HCT116 (cell line): ENCODE results near the gene SCAI. TPM values are rescaled to one million over a fixed set of nuclear protein-coding genes. Genes with fewer than 3 reads are reported as not detected.
"Not testable (repeated sequence)": the region's sequence is repeated elsewhere in the genome, so short reads cannot be mapped to it uniquely, and the experiment has no call there.

Experiments
- ATAC-seq: fragments of 200-7000 bp; cut with Tn5 transposase; 2 replicates; pipeline ENCODE4 v1.9.1; 2020; ENCODE audit warnings: mild to moderate bottlenecking, moderate library complexity
- BruUV-seq: library from RNA; stranded (reverse); fragments of 400-500 nt; replicated peaks from 2 replicates; lab custom pipeline; 2021; lab: Mats Ljungman, UMichigan
- CTCF ChIA-PET: fragments of 300-600 bp; sonication (Branson Sonifier 250); formaldehyde crosslinking; loops from one replicate; lab custom pipeline; 2021; ENCODE audit warnings: antibody characterized with exemption; lab: Charles Lee
- POLR2A ChIA-PET: fragments of 300-600, 350-600 bp; sonication (Branson Sonifier 250); formaldehyde crosslinking; loops from one replicate; lab custom pipeline; 2021; ENCODE audit warnings: antibody characterized with exemption; lab: Charles Lee
- RAD21 ChIA-PET, 2 experiments: fragments of 300-600 bp; sonication (Branson Sonifier 250); formaldehyde crosslinking; loops; one replicate each; lab custom pipeline; 2023; ENCODE audit warnings: low total read pairs in 2 of 2; ENCODE audit not compliant: uncharacterized antibody in 2 of 2, unreplicated experiment in 2 of 2, low non-redundant PET in 1 of 2; lab: Charles Lee
- DNase-seq: peaks from one replicate; pipeline ENCODE4 v3.0.0-alpha.2; 2010; ENCODE audit warnings: low read depth, low spot score
- H2AFZ ChIP-seq: fragments of 200-600 bp; shearing (Covaris generic), sonication (generic); 2 replicates; pipeline ENCODE4 v1.6.1; 2017; ENCODE audit warnings: low read depth, mixed run types, mixed read lengths, antibody characterized with exemption, low read length; ENCODE audit not compliant: poor library complexity, severe bottlenecking
- H3K27ac ChIP-seq: 2 replicates; pipeline ENCODE4 v1.5.1; 2012; ENCODE audit warnings: low read depth, low read length
- H3K27me3 ChIP-seq: fragments of 200-600 bp; sonication (generic); 2 replicates; pipeline ENCODE4 v1.6.1; 2016; ENCODE audit warnings: mixed run types, low read length, mixed read lengths; ENCODE audit not compliant: insufficient read depth
- H3K36me3 ChIP-seq, 2 experiments: fragments of 200-500 bp in 1 of 2; fragments of 200-600 bp in 1 of 2; sonication (Bioruptor generic) in 1 of 2; sonication (generic) in 1 of 2; 2 replicates each; pipeline versions ENCODE4 v1.5.1 to v1.6.1; 2014 to 2016; ENCODE audit warnings: low read length in 2 of 2, inconsistent platforms in 1 of 2, mixed read lengths in 1 of 2, mixed run types in 1 of 2; ENCODE audit not compliant: insufficient read depth in 2 of 2, control insufficient read depth in 1 of 2
- H3K4me1 ChIP-seq, 2 experiments: fragments of 200-600 bp in 1 of 2; sonication (generic) in 1 of 2; 2 replicates each; pipeline versions ENCODE4 v1.5.1 to v1.6.1; 2012 to 2017; ENCODE audit warnings: low read length in 2 of 2, inconsistent platforms in 1 of 2, mild to moderate bottlenecking in 1 of 2, mixed read lengths in 1 of 2, mixed run types in 1 of 2, moderate library complexity in 1 of 2; ENCODE audit not compliant: insufficient read depth in 2 of 2, control insufficient read depth in 1 of 2
- H3K4me2 ChIP-seq: fragments of 200-600 bp; sonication (generic); 2 replicates; pipeline ENCODE4 v1.6.1; 2017; ENCODE audit warnings: mixed run types, low read length, mixed read lengths
- H3K4me3 ChIP-seq, 2 experiments: fragments of 200-600 bp in 1 of 2; sonication (generic) in 1 of 2; replicated peaks in 1 of 2; 2 replicates each; pipeline ENCODE4 v1.5.1; 2011 to 2016; ENCODE audit warnings: low read length in 2 of 2, control low read depth in 1 of 2, low read depth in 1 of 2, mild to moderate bottlenecking in 1 of 2, mixed read lengths in 1 of 2, mixed run types in 1 of 2
- H3K79me2 ChIP-seq: fragments of 200-600 bp; sonication (generic); 2 replicates; pipeline ENCODE4 v1.6.1; 2017; ENCODE audit warnings: mild to moderate bottlenecking, mixed run types, low read length, moderate library complexity, mixed read lengths; ENCODE audit not compliant: insufficient read depth
- H3K9ac ChIP-seq: fragments of 200-600 bp; sonication (generic); 2 replicates; pipeline ENCODE4 v1.6.1; 2016; ENCODE audit warnings: low read length, mixed read lengths
- H3K9me2 ChIP-seq: fragments of 200-600 bp; sonication (generic), shearing (Covaris generic); 2 replicates; pipeline ENCODE4 v1.6.1; 2017; ENCODE audit warnings: mixed run types, mild to moderate bottlenecking, moderate library complexity; ENCODE audit not compliant: insufficient read depth
- H3K9me3 ChIP-seq, 2 experiments: fragments of 200-500 bp in 1 of 2; fragments of 200-600 bp in 1 of 2; sonication (Bioruptor generic) in 1 of 2; sonication (generic) in 1 of 2; 2 replicates each; pipeline ENCODE4 v1.6.1; 2014 to 2017; ENCODE audit warnings: low read length in 2 of 2, mixed read lengths in 2 of 2, inconsistent platforms in 1 of 2, low read depth in 1 of 2, mild to moderate bottlenecking in 1 of 2, mixed run types in 1 of 2, moderate library complexity in 1 of 2; ENCODE audit not compliant: control insufficient read depth in 1 of 2, insufficient read depth in 1 of 2
- H4K20me1 ChIP-seq: fragments of 200-600 bp; sonication (generic), shearing (Covaris generic); 2 replicates; pipeline ENCODE4 v1.6.1; 2017; ENCODE audit warnings: mixed run types, mild to moderate bottlenecking, moderate library complexity; ENCODE audit not compliant: insufficient read depth
- CBX3 ChIP-seq: IDR thresholded peaks from 2 replicates; pipeline ENCODE4 v1.6.1; 2012; ENCODE audit warnings: low read depth
- EGR1 ChIP-seq: IDR thresholded peaks from 2 replicates; pipeline ENCODE4 v1.6.1; 2012; ENCODE audit warnings: low read depth
- EZH2phosphoT487 ChIP-seq: fragments of 200-600 bp; IDR thresholded peaks from 2 replicates; pipeline ENCODE4 v1.6.1; 2018; ENCODE audit warnings: antibody characterized with exemption, borderline replicate concordance
- FOSL1 ChIP-seq: IDR thresholded peaks from 2 replicates; pipeline ENCODE4 v1.6.1; 2012; ENCODE audit warnings: low read depth
- POLR2A ChIP-seq: IDR thresholded peaks from 2 replicates; pipeline ENCODE4 v1.7.0; 2011; ENCODE audit warnings: borderline replicate concordance; ENCODE audit not compliant: insufficient read depth, insufficient read length; ENCODE audit errors: extremely low read depth
- POLR2AphosphoS5 ChIP-seq: IDR thresholded peaks from 2 replicates; pipeline ENCODE4 v1.6.1; 2011; ENCODE audit warnings: mild to moderate bottlenecking, low read depth, low read length, moderate library complexity
- SIN3A ChIP-seq: IDR thresholded peaks from 2 replicates; pipeline ENCODE4 v1.6.1; 2012; ENCODE audit warnings: low read depth
- SP1 ChIP-seq: IDR thresholded peaks from 2 replicates; pipeline ENCODE4 v1.6.1; 2012; ENCODE audit warnings: low read depth
- ZFX ChIP-seq: fragments of 450-650 bp; IDR thresholded peaks from 2 replicates; pipeline ENCODE4 v1.6.1; 2017
- ZNF274 ChIP-seq: fragments of 200-500 bp; sonication (Bioruptor generic); IDR thresholded peaks from 2 replicates; pipeline ENCODE4 v1.6.1; 2014; ENCODE audit warnings: mild to moderate bottlenecking, low read depth, low read length, inconsistent platforms
- intact Hi-C: fragments of 100-400 bp; cut with micrococcal nuclease; formaldehyde crosslinking; loops from 2 replicates; pipeline ENCODE4 v1.10.0; 2022
- total RNA-seq: library from RNA; stranded (reverse); gene quantifications from one replicate; pipeline ENCODE4 v1.2.1, GENCODE V29; 2021; ENCODE audit not compliant: unreplicated experiment
- TF ChIP-seq, protein P1 (sequence below): IDR thresholded peaks from 2 replicates; pipeline ENCODE4 v1.6.1; 2012

SCAI gene
- total RNA-seq, 1 experiment from 2014 or later, result 14.0 TPM

DNA sequence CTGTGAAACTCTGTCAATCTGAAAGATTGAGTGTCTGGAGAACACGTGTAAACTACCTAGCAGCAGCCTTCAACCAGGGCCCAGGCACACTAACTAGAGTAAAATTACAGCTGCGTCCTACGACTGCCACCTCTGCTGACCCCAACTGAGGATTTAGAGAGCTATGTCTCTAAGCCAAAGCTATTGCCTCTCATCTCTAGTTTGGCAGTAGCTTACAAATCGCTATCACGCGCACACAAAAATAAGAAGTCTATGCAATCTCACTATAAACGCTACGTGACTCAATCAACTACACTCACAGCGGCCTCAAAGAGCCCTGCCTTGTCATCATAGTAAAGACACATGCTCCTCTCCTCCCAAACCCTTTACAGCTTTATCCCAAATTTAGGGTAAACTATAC is 37.5 kb upstream of the SCAI start:
- H2AFZ ChIP-seq, result no peak overlapping the region
- no peaks in the 10 kb centered on the region for H4K20me1 ChIP-seq
- RAD21 ChIA-PET, result no interaction called here
- peaks cover 93% of the 10 kb centered on the region for H3K79me2 ChIP-seq
- ATAC-seq (no peak), DNase-seq (no peak)
- no peak overlapping the region for H3K4me2 ChIP-seq
- no TSS peak for BruUV-seq
- intact Hi-C loops, result no loop called here
- no peak overlapping the region for H3K4me3 ChIP-seq
- no peaks in the 10 kb centered on the region for H3K27me3 ChIP-seq
- H3K27ac ChIP-seq, result no peak overlapping the region
- no peaks in the 10 kb centered on the region for H3K9me3 ChIP-seq
- H3K4me1 ChIP-seq, result no peaks in the 10 kb centered on the region
- TF ChIP-seq EZH2phosphoT487, result no peak
- no peak overlapping the region for H3K9ac ChIP-seq
- CTCF ChIA-PET, result no interaction called here
- POLR2A ChIA-PET, result no interaction called here
- H3K9me2 ChIP-seq, result no peaks in the 10 kb centered on the region
- no peaks in the 10 kb centered on the region for H3K36me3 ChIP-seq

DNA sequence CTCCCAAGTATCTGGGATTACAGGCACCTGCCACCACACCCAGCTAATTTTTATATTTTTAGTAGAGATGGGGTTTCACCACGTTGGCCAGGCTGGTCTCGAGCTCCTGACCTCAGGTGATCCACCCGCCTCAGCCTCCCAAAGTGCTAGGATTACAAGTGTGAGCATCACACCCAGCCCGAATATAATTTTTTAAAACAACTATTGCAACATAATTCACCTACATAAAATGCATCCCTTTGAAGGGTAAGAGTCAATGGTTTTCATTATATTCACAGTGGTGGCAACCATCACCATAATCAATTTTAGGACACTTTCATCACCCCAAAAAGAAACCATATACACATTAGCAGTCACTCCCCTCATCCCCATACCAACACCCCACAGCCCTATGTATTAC is 36.4 kb upstream of the SCAI start:
- BruUV-seq, H3K27me3 ChIP-seq, H4K20me1 ChIP-seq, CTCF ChIA-PET, H3K4me2 ChIP-seq, POLR2A ChIA-PET, ATAC-seq, RAD21 ChIA-PET, H3K27ac ChIP-seq, H3K9me2 ChIP-seq, H2AFZ ChIP-seq, DNase-seq, H3K4me1 ChIP-seq, H3K36me3 ChIP-seq, intact Hi-C loops, H3K9ac ChIP-seq, H3K9me3 ChIP-seq, H3K4me3 ChIP-seq: not testable (repeated sequence)
- peaks cover 93% of the 10 kb centered on the region for H3K79me2 ChIP-seq

DNA sequence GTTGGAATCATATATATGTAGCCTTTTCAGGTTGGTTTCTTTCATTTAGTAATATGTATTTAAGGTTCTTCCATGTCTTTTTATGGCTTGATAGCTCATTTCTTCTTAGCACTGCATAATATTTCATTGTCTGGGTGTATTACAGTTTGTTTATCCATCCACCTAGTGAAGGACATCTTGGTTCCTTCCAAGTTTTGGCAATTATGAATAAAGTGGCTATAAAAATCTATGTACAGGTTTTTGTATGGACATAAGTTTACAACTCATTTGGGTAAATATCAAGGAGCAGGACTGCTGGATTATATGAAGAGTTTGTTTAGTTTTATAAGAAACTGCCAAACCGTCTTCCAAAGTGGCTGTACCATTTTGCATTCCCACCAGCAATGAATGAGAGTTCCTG is 34.6 kb upstream of the SCAI start:
- Histone ChIP-seq H3K9ac (no peak overlapping the region), H3K27ac (no peak overlapping the region), H3K4me2 (no peak overlapping the region), H4K20me1 (no peaks in the 10 kb centered on the region), H3K27me3 (no peaks in the 10 kb centered on the region), H3K79me2 (peaks cover 94% of the 10 kb centered on the region), H3K4me3 (no peak overlapping the region), H2AFZ (no peak overlapping the region), H3K9me3 (no peaks in the 10 kb centered on the region), H3K4me1 (peaks cover 0 to 8% of the 10 kb centered on the region in 2 experiments; a peak in 1 of 4 replicates), H3K9me2 (no peaks in the 10 kb centered on the region), H3K36me3 (no peaks in the 10 kb centered on the region)
- ChIA-PET POLR2A (no interaction called here), CTCF (no interaction called here), RAD21 (no interaction called here)
- TF ChIP-seq ZNF274 (no peak), POLR2AphosphoS5 (no peak), ZFX (no peak), SP1 (no peak), CBX3 (no peak), SIN3A (no peak), FOSL1 (no peak), EGR1 (no peak), POLR2A (no peak)
- TF ChIP-seq, protein P1, sequence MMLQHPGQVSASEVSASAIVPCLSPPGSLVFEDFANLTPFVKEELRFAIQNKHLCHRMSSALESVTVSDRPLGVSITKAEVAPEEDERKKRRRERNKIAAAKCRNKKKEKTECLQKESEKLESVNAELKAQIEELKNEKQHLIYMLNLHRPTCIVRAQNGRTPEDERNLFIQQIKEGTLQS, result no peak
- no TSS peak for BruUV-seq
- intact Hi-C loops, result no loop called here
- no peak for DNase-seq
- ATAC-seq, result no peak
